Activated B cell treated with CpG ODN at 0.5 μM for 24 hours (primary cell): ENCODE measurements around the gene PDZRN4. TPM values are rescaled to one million over a fixed set of nuclear protein-coding genes. Genes with fewer than 3 reads are reported as not detected.

ENCODE experiments used
- ATAC-seq: fragments of 200-7000 bp; cut with Tn5 transposase; one replicate; pipeline ENCODE4 v1.10.0; 2021; ENCODE audit warnings: low read depth, mild to moderate bottlenecking, moderate library complexity
- CTCF ChIA-PET: fragments of 350-600 bp; sonication (Branson Sonifier 250); formaldehyde crosslinking; loops from one replicate; lab custom pipeline; 2021; ENCODE audit warnings: antibody characterized with exemption; lab: Charles Lee
- POLR2A ChIA-PET: fragments of 350-600 bp; sonication (Branson Sonifier 250); formaldehyde crosslinking; loops from one replicate; lab custom pipeline; 2021; ENCODE audit warnings: antibody characterized with exemption; lab: Charles Lee
- DNase-seq: peaks from one replicate; pipeline ENCODE4 v3.0.0; 2022
- H3K27ac Mint-ChIP-seq: one replicate; pipeline ENCODE4 v1.8.0; 2020; ENCODE audit warnings: mixed read lengths
- H3K27me3 Mint-ChIP-seq: one replicate; pipeline ENCODE4 v1.8.0; 2021; ENCODE audit warnings: mixed read lengths
- H3K36me3 Mint-ChIP-seq: one replicate; pipeline ENCODE4 v1.8.0; 2021; ENCODE audit warnings: low read depth, mixed read lengths
- H3K4me1 Mint-ChIP-seq: one replicate; pipeline ENCODE4 v1.8.0; 2021; ENCODE audit warnings: mixed read lengths
- H3K4me3 Mint-ChIP-seq: one replicate; pipeline ENCODE4 v1.8.0; 2020; ENCODE audit warnings: mild to moderate bottlenecking, mixed read lengths
- H3K9me3 Mint-ChIP-seq: one replicate; pipeline ENCODE4 v1.8.0; 2020; ENCODE audit warnings: mixed read lengths
- intact Hi-C: fragments of 100-400 bp; cut with micrococcal nuclease; formaldehyde crosslinking; loops from one replicate; pipeline ENCODE4 v1.15.1; 2024
- total RNA-seq: library from RNA; stranded (reverse); gene quantifications from 2 replicates; pipeline ENCODE4 v1.2.3, GENCODE V29; 2022
- TF ChIP-seq, protein P1 (sequence below): fragments of 200-600 bp; IDR thresholded peaks from one replicate; pipeline ENCODE4 v1.8.0; 2022; ENCODE audit warnings: antibody characterized with exemption, mild to moderate bottlenecking

PDZRN4 gene
- total RNA-seq, 1 donor from 2014 or later = not detected

- no peak for DNase-seq
- Mint-ChIP-seq H3K9me3 (no peaks in the 10 kb centered on the region), H3K4me1 (no peaks in the 10 kb centered on the region), H3K27me3 (no peaks in the 10 kb centered on the region), H3K36me3 (no peaks in the 10 kb centered on the region), H3K4me3 (no peak overlapping the region), H3K27ac (no peak overlapping the region)
- TF ChIP-seq, protein P1, sequence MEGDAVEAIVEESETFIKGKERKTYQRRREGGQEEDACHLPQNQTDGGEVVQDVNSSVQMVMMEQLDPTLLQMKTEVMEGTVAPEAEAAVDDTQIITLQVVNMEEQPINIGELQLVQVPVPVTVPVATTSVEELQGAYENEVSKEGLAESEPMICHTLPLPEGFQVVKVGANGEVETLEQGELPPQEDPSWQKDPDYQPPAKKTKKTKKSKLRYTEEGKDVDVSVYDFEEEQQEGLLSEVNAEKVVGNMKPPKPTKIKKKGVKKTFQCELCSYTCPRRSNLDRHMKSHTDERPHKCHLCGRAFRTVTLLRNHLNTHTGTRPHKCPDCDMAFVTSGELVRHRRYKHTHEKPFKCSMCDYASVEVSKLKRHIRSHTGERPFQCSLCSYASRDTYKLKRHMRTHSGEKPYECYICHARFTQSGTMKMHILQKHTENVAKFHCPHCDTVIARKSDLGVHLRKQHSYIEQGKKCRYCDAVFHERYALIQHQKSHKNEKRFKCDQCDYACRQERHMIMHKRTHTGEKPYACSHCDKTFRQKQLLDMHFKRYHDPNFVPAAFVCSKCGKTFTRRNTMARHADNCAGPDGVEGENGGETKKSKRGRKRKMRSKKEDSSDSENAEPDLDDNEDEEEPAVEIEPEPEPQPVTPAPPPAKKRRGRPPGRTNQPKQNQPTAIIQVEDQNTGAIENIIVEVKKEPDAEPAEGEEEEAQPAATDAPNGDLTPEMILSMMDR = no peak
- ATAC-seq = no peak
- intact Hi-C loops = no loop called here
- POLR2A ChIA-PET = no interaction called here
- CTCF ChIA-PET = no interaction called here
Measured at GRCh38 chr12:41528874-41529273, 340.8 kb downstream of the PDZRN4 start.

GRCh38 chr12:41530441-41530840 lies 342.3 kb downstream of the PDZRN4 start:
- Mint-ChIP-seq H3K4me3 (no peak overlapping the region), H3K9me3 (no peaks in the 10 kb centered on the region), H3K4me1 (no peaks in the 10 kb centered on the region), H3K27ac (no peak overlapping the region), H3K27me3 (no peaks in the 10 kb centered on the region), H3K36me3 (no peaks in the 10 kb centered on the region)
- ChIA-PET POLR2A (no interaction called here), CTCF (no interaction called here)
- intact Hi-C loops = no loop called here
- ATAC-seq (no peak), DNase-seq (no peak)
- TF ChIP-seq, protein P1 = no peak

DNA sequence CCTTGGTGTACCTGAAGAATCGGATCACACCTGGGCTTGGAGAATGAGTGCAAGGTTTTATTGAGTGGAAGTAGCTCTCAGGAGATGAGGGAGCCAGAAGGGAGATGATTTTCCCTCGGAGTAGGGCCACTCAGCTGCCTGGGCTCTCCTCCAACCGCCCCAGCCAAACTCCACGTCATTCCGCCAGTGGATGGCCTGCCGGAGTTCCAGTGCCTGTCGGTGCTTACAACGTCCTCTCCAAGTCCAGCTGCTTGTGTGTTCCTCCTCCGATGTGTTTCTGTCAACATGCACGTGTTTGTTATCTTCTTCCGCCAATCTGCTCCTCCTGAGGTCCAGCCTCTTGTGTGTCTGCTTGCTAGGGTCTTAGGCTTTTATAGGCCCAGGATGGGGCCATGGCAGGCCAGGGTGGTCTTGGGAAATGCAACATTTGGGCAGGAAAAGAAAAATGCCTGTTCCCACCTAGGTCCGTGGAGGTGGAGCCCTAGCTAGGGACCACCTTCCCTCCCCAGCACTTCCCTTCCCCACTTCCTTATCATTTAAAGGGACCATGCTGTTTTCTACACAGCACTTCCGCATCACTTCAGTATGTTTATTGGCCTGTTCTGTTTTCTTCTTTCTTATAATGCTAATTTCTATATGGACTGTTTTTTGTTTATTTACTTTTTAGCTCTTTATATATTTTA lies 343.2 kb downstream of the PDZRN4 start:
- POLR2A ChIA-PET = no interaction called here
- no peak overlapping the region for H3K27ac Mint-ChIP-seq
- intact Hi-C loops = no loop called here

DNA sequence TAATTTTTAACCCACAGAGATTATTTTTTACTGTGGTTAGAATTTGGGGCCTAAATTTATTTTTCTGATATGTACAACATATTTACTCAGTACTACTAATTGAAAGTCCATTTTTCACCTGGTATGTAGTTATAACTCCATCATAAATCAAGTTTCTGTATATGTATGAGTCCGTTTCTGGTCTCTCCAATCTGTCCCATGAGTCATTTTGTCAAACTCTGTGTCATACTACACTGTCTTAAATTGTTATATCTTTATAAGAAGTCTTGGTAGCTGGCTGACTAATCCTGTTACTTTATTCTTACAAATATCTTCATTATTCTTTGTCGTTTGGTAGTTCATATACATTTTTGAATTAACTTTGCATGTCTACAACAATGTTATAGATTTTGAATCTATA lies 344.0 kb downstream of the PDZRN4 start:
- intact Hi-C loops = no loop called here
- CTCF ChIA-PET = no interaction called here
- POLR2A ChIA-PET = no interaction called here
- Mint-ChIP-seq H3K27ac (no peak overlapping the region), H3K9me3 (no peaks in the 10 kb centered on the region), H3K4me1 (no peaks in the 10 kb centered on the region), H3K27me3 (no peaks in the 10 kb centered on the region), H3K4me3 (no peak overlapping the region), H3K36me3 (no peaks in the 10 kb centered on the region)
- ATAC-seq (no peak), DNase-seq (no peak)
- TF ChIP-seq, protein P1 = no peak

More for the DNA sequence above, 343.2 kb downstream of the PDZRN4 start:
- Mint-ChIP-seq H3K36me3 (no peaks in the 10 kb centered on the region), H3K4me1 (no peaks in the 10 kb centered on the region), H3K4me3 (no peak overlapping the region), H3K9me3 (no peaks in the 10 kb centered on the region), H3K27me3 (no peaks in the 10 kb centered on the region)
- DNase-seq (no peak), ATAC-seq (no peak)
- TF ChIP-seq, protein P1 = no peak
- CTCF ChIA-PET = no interaction called here

DNA sequence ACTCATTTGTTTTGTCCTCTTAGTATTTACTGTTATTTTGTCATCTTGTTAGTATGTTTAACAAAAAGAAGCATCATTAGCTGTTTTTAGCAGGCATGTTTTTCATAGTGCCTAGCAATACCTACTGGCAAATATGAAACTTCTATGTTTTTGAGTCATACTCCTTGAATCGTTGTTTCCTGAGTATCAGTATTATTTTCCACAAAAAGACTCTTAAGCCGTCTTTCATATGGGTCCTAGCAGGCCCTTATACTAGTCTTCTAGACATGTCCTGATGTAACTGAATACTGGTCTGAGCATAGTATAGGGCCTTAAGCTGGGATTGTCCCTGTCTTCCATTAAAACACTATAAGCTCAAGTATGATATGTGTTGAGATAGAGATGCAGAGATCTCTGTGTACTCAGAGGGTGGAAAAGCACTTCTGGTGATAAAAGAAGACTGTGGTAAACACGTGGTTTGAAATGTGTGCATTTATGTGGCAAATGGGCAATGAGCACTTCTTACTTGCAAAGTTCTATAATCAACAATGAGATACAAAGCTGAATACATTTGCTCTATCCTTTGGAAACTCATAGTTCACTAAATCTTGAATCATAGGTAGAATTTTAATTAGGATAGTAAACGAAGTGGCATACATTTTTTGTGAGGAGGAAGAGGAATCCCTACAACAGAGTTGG lies 348.8 kb downstream of the PDZRN4 start:
- ChIA-PET POLR2A (no interaction called here), CTCF (no interaction called here)
- ATAC-seq = no peak
- no peak overlapping the region for H3K27ac Mint-ChIP-seq
- H3K36me3 Mint-ChIP-seq = no peaks in the 10 kb centered on the region
- no peaks in the 10 kb centered on the region for H3K9me3 Mint-ChIP-seq
- H3K27me3 Mint-ChIP-seq = peaks cover 2% of the 10 kb centered on the region
- H3K4me3 Mint-ChIP-seq = no peak overlapping the region
- intact Hi-C loops = no loop called here
- H3K4me1 Mint-ChIP-seq = no peaks in the 10 kb centered on the region
- TF ChIP-seq, protein P1 = no peak
- no peak for DNase-seq
